Hepatocyte (in vitro differentiated cells): ENCODE measurements around the gene FBXW10B. TPM values are rescaled to one million over a fixed set of nuclear protein-coding genes. Genes with fewer than 3 reads are reported as not detected.

Experiments
- DNase-seq: peaks from one replicate; pipeline ENCODE4 v3.0.0-alpha.2; 2016; ENCODE audit warnings: low spot score
- H2AFZ ChIP-seq: fragments of 200-600 bp; sonication (generic); 2 replicates; pipeline ENCODE4 v1.6.0; 2016; ENCODE audit warnings: antibody characterized with exemption, mild to moderate bottlenecking
- H3K27ac ChIP-seq: fragments of 200-600 bp; sonication (generic); 2 replicates; pipeline ENCODE4 v1.5.1; 2016; ENCODE audit warnings: mild to moderate bottlenecking
- H3K27me3 ChIP-seq: fragments of 200-600 bp; sonication (generic); 2 replicates; pipeline ENCODE4 v1.6.1; 2016
- H3K36me3 ChIP-seq: fragments of 200-600 bp; sonication (generic); replicated peaks from 2 replicates; pipeline ENCODE4 v1.5.1; 2016; ENCODE audit warnings: low read depth; ENCODE audit not compliant: insufficient read depth
- H3K4me1 ChIP-seq: fragments of 200-600 bp; sonication (generic); 2 replicates; pipeline ENCODE4 v1.5.1; 2016; ENCODE audit warnings: mild to moderate bottlenecking, moderate library complexity; ENCODE audit not compliant: insufficient read depth
- H3K4me2 ChIP-seq: fragments of 200-600 bp; sonication (generic); 2 replicates; pipeline ENCODE4 v1.6.0; 2016
- H3K4me3 ChIP-seq: fragments of 200-600 bp; sonication (generic); 2 replicates; pipeline ENCODE4 v1.5.1; 2016; ENCODE audit warnings: mild to moderate bottlenecking
- H3K79me2 ChIP-seq: fragments of 200-600 bp; sonication (generic); 2 replicates; pipeline ENCODE4 v1.6.0; 2017; ENCODE audit warnings: mild to moderate bottlenecking
- H3K9me2 ChIP-seq: fragments of 200-600 bp; sonication (generic); replicated peaks from 2 replicates; pipeline ENCODE4 v1.6.0; 2017; ENCODE audit warnings: mild to moderate bottlenecking; ENCODE audit not compliant: insufficient read depth
- H3K9me3 ChIP-seq: fragments of 200-600 bp; sonication (generic); 2 replicates; pipeline ENCODE4 v1.5.1; 2016; ENCODE audit warnings: low read depth, mild to moderate bottlenecking
- H4K20me1 ChIP-seq: fragments of 200-600 bp; sonication (generic); 2 replicates; pipeline ENCODE4 v1.6.0; 2016; ENCODE audit warnings: mild to moderate bottlenecking; ENCODE audit not compliant: insufficient read depth, poor library complexity, severe bottlenecking
- CTCF ChIP-seq: fragments of 200-600 bp; sonication (generic); IDR thresholded peaks from 2 replicates; pipeline ENCODE4 v1.5.1; 2016; ENCODE audit warnings: antibody characterized with exemption, mild to moderate bottlenecking; ENCODE audit not compliant: poor library complexity
- EZH2 ChIP-seq: fragments of 200-600 bp; sonication (generic); IDR thresholded peaks from 2 replicates; pipeline ENCODE4 v1.6.1; 2016; ENCODE audit warnings: antibody characterized with exemption, mild to moderate bottlenecking, borderline replicate concordance
- EZH2phosphoT487 ChIP-seq: fragments of 200-600 bp; sonication (generic); IDR thresholded peaks from one replicate; pipeline ENCODE4 v1.6.1; 2018; ENCODE audit warnings: antibody characterized with exemption, mild to moderate bottlenecking, low read depth, moderate library complexity; ENCODE audit not compliant: unreplicated experiment, severe bottlenecking
- WGBS: methylation state at CpG from one replicate; pipeline ENCODE4 v1.1.6; 2016; ENCODE audit warnings: low lambda C conversion rate; ENCODE audit errors: missing lambda C conversion rate; 5-methylcytosine and 5-hydroxymethylcytosine counted together
- polyA plus RNA-seq: library from polyadenylated mRNA; unstranded; fragments of >200 nt; fragmentation: Nextera tagmentation; extraction: Ambion mirVana; gene quantifications from 2 replicates; pipeline ENCODE4 v1.2.1, GENCODE V29; 2016
- total RNA-seq: library from RNA; depleted of rRNA; stranded (reverse); fragments of >200 nt; gene quantifications from 2 replicates; pipeline ENCODE4 v1.2.3, GENCODE V29; 2014

Gene FBXW10B
- total and polyA plus RNA-seq, 2 experiments from 2014 or later, result 0.23 to 1.3 TPM

- WGBS, result 59% methylated on average over 3 of the region's 3 CpGs
Measured at GRCh38 chr17:15660077-15660476, 40.6 kb upstream of the FBXW10B start.

GRCh38 chr17:15659663-15660062 is 40.2 kb upstream of the FBXW10B start:
- Histone ChIP-seq H3K79me2 (no peaks in the 10 kb centered on the region), H3K36me3 (no peaks in the 10 kb centered on the region), H3K4me3 (no peak overlapping the region), H3K4me2 (no peak overlapping the region), H4K20me1 (no peaks in the 10 kb centered on the region), H3K9me2 (no peaks in the 10 kb centered on the region), H2AFZ (no peak overlapping the region), H3K4me1 (peaks cover 19% of the 10 kb centered on the region), H3K9me3 (no peaks in the 10 kb centered on the region), H3K27me3 (no peaks in the 10 kb centered on the region), H3K27ac (peak overlapping the region; percentile 19)
- WGBS, result 72% methylated on average over 4 of the region's 4 CpGs
- no peak for DNase-seq
- TF ChIP-seq CTCF (no peak), EZH2 (no peak), EZH2phosphoT487 (no peak)

More at GRCh38 chr17:15660077-15660476, 40.6 kb upstream of the FBXW10B start:
- H3K27me3 ChIP-seq, result no peaks in the 10 kb centered on the region
- no peak overlapping the region for H3K4me3 ChIP-seq
- H3K9me3 ChIP-seq, result no peaks in the 10 kb centered on the region
- DNase-seq, result no peak
- no peaks in the 10 kb centered on the region for H3K79me2 ChIP-seq
- H4K20me1 ChIP-seq, result no peaks in the 10 kb centered on the region
- no peaks in the 10 kb centered on the region for H3K9me2 ChIP-seq
- H3K36me3 ChIP-seq, result no peaks in the 10 kb centered on the region
- peaks cover 14% of the 10 kb centered on the region for H3K4me1 ChIP-seq
- H3K4me2 ChIP-seq, result no peak overlapping the region
- no peak for TF ChIP-seq EZH2
- TF ChIP-seq EZH2phosphoT487, result no peak
- H3K27ac ChIP-seq, result peak overlapping the region; percentile 19
- H2AFZ ChIP-seq, result no peak overlapping the region

- H3K4me3 ChIP-seq, result no peak overlapping the region
- H3K79me2 ChIP-seq, result no peaks in the 10 kb centered on the region
- H3K9me2 ChIP-seq, result no peaks in the 10 kb centered on the region
- H3K27ac ChIP-seq, result no peak overlapping the region
- no peak for DNase-seq
- 85% methylated on average over 6 of the region's 6 CpGs for WGBS
- no peaks in the 10 kb centered on the region for H3K27me3 ChIP-seq
- no peak for TF ChIP-seq EZH2phosphoT487
- no peak for TF ChIP-seq CTCF
- TF ChIP-seq EZH2, result no peak
- H3K4me2 ChIP-seq, result no peak overlapping the region
- H3K9me3 ChIP-seq, result no peaks in the 10 kb centered on the region
- no peak overlapping the region for H2AFZ ChIP-seq
- H4K20me1 ChIP-seq, result no peaks in the 10 kb centered on the region
- H3K4me1 ChIP-seq, result peaks cover 22% of the 10 kb centered on the region
- H3K36me3 ChIP-seq, result no peaks in the 10 kb centered on the region
Measured at GRCh38 chr17:15659236-15659635, 39.7 kb upstream of the FBXW10B start.

- H3K4me2 ChIP-seq, result no peak overlapping the region
- no peaks in the 10 kb centered on the region for H3K27me3 ChIP-seq
- WGBS, result 82% methylated on average over 3 of the region's 3 CpGs
- no peaks in the 10 kb centered on the region for H4K20me1 ChIP-seq
- H3K9me2 ChIP-seq, result no peaks in the 10 kb centered on the region
- DNase-seq, result no peak
- H3K27ac ChIP-seq, result no peak overlapping the region
- TF ChIP-seq CTCF (no peak), EZH2phosphoT487 (no peak), EZH2 (no peak)
- no peak overlapping the region for H2AFZ ChIP-seq
- H3K9me3 ChIP-seq, result no peaks in the 10 kb centered on the region
- H3K4me1 ChIP-seq, result peaks cover 28% of the 10 kb centered on the region
- H3K79me2 ChIP-seq, result no peaks in the 10 kb centered on the region
- H3K4me3 ChIP-seq, result no peak overlapping the region
- no peaks in the 10 kb centered on the region for H3K36me3 ChIP-seq
Measured at GRCh38 chr17:15658296-15658695, 38.8 kb upstream of the FBXW10B start.
